ENCODE measurements around the gene LIG1. TPM values are rescaled to one million over a fixed set of nuclear protein-coding genes. Genes with fewer than 3 reads are reported as not detected.

LIG1 gene
- total RNA-seq, 1 donor from 2014 or later = 3.4 TPM

GRCh38 chr19:48186541-48186991, 16.4 kb upstream of the LIG1 start:
- H3K36me3 ChIP-seq = peaks cover 32% of the 10 kb centered on the region
- no peak overlapping the region for H3K4me3 ChIP-seq
- peaks cover 11% of the 10 kb centered on the region for H3K9me3 ChIP-seq (replicated peaks)
- no peak for DNase-seq
- no peaks in the 10 kb centered on the region for H3K27me3 ChIP-seq (ENCODE audit: low read depth)
- no peaks in the 10 kb centered on the region for H3K4me1 ChIP-seq
- intact Hi-C loops (cut with micrococcal nuclease) = no loop called here
- TF ChIP-seq, protein P1, sequence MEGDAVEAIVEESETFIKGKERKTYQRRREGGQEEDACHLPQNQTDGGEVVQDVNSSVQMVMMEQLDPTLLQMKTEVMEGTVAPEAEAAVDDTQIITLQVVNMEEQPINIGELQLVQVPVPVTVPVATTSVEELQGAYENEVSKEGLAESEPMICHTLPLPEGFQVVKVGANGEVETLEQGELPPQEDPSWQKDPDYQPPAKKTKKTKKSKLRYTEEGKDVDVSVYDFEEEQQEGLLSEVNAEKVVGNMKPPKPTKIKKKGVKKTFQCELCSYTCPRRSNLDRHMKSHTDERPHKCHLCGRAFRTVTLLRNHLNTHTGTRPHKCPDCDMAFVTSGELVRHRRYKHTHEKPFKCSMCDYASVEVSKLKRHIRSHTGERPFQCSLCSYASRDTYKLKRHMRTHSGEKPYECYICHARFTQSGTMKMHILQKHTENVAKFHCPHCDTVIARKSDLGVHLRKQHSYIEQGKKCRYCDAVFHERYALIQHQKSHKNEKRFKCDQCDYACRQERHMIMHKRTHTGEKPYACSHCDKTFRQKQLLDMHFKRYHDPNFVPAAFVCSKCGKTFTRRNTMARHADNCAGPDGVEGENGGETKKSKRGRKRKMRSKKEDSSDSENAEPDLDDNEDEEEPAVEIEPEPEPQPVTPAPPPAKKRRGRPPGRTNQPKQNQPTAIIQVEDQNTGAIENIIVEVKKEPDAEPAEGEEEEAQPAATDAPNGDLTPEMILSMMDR (IDR thresholded peaks at IDR 0.05; ENCODE audit: borderline replicate concordance) = no peak
- no peak overlapping the region for H3K27ac ChIP-seq (replicated peaks)

- TF ChIP-seq, protein P1 (IDR thresholded peaks at IDR 0.05; ENCODE audit: borderline replicate concordance) = no peak
- no peaks in the 10 kb centered on the region for H3K4me1 ChIP-seq
- no peak overlapping the region for H3K4me3 ChIP-seq
- peaks cover 37% of the 10 kb centered on the region for H3K36me3 ChIP-seq
- peaks cover 17% of the 10 kb centered on the region for H3K9me3 ChIP-seq (replicated peaks)
- no peaks in the 10 kb centered on the region for H3K27me3 ChIP-seq (ENCODE audit: low read depth)
- intact Hi-C loops (cut with micrococcal nuclease) = no loop called here
- H3K27ac ChIP-seq (replicated peaks) = no peak overlapping the region
- DNase-seq = no peak
These were observed 15.9 kb upstream of the LIG1 start for GRCh38 chr19:48186015-48186414.

DNA sequence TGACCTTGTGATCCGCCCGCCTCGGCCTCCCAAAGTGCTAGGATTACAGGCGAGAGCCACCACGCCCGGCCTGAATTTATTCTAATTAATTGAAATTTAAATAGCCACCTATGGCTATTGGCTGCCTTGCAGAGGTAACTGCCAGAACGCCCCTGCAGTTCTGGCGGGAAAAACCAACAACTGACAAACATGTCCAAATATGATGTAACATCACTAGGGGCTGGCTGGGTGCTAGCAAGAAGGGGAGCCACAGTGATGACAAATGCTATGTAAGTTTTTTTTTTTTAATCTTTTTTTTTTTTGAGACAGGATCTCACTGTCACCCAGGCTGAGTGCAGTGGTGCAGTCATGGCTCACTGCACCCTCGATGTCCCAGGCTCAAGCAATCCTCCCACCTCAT, 13.2 kb upstream of the LIG1 start:
- Histone ChIP-seq H3K4me3 (no peak overlapping the region), H3K27ac (replicated peaks) (no peak overlapping the region), H3K4me1 (no peaks in the 10 kb centered on the region), H3K27me3 (ENCODE audit: low read depth) (no peaks in the 10 kb centered on the region), H3K36me3 (peaks cover 32% of the 10 kb centered on the region), H3K9me3 (replicated peaks) (peaks cover 20% of the 10 kb centered on the region)
- intact Hi-C loops (cut with micrococcal nuclease) = no loop called here
- TF ChIP-seq, protein P1 (IDR thresholded peaks at IDR 0.05; ENCODE audit: borderline replicate concordance) = no peak
- no peak for DNase-seq

DNA sequence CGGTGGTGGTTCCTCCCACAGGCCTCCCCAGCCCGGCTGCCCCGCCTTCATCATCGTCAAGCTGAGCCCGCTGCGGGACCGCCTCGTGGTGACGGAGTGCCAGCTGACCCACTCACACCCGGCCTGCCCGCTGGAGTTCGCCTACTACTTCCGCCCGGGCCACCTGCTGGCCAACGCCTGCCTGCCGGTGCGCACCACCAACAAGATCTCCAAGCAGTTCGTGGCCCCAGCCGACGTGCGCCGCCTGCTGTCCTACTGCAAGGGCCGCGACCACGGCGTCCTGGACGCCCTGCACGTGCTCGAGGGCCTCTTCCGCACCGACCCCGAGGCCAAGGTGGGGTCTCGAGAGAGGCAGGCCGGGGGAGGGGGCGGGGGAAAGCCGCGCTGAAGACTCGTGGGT, 12.3 kb upstream of the LIG1 start:
- Histone ChIP-seq H3K27ac (replicated peaks) (no peak overlapping the region), H3K36me3 (peaks cover 26% of the 10 kb centered on the region), H3K4me3 (no peak overlapping the region), H3K9me3 (replicated peaks) (peaks cover 20% of the 10 kb centered on the region), H3K4me1 (no peaks in the 10 kb centered on the region), H3K27me3 (ENCODE audit: low read depth) (no peaks in the 10 kb centered on the region)
- DNase-seq = no peak
- TF ChIP-seq, protein P1 (IDR thresholded peaks at IDR 0.05; ENCODE audit: borderline replicate concordance) = no peak
- intact Hi-C loops (cut with micrococcal nuclease) = no loop called here

DNA sequence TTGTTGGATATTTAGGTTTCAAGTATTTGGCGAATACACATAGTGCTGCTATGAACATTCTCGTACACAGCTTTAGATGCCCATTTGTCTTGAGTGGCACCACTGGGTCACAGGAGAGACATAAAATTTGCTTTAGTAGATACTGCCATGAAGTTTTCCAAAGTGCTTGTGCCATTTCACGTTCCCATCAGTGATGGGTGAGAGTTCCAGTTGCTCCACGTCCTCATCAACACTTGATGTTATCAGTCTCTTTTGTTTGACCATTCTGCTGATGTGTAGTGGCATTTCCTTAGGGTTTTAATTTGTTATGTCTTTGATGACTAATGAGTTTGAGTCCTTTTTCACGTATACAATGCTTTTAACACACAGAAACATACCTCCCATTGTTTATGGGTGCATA, 11.4 kb upstream of the LIG1 start:
- H3K36me3 ChIP-seq = peaks cover 26% of the 10 kb centered on the region
- H3K27ac ChIP-seq (replicated peaks) = no peak overlapping the region
- H3K27me3 ChIP-seq (ENCODE audit: low read depth) = no peaks in the 10 kb centered on the region
- TF ChIP-seq, protein P1 (IDR thresholded peaks at IDR 0.05; ENCODE audit: borderline replicate concordance) = no peak
- H3K9me3 ChIP-seq (replicated peaks) = peaks cover 20% of the 10 kb centered on the region
- H3K4me1 ChIP-seq = no peaks in the 10 kb centered on the region
- DNase-seq = no peak
- H3K4me3 ChIP-seq = no peak overlapping the region
- intact Hi-C loops (cut with micrococcal nuclease) = no loop called here

GRCh38 chr19:48176226-48176625, 6.1 kb upstream of the LIG1 start:
- H3K4me1 ChIP-seq = peaks cover 5% of the 10 kb centered on the region
- H3K27me3 ChIP-seq (ENCODE audit: low read depth) = no peaks in the 10 kb centered on the region
- TF ChIP-seq, protein P1 (IDR thresholded peaks at IDR 0.05; ENCODE audit: borderline replicate concordance) = no peak
- peaks cover 5% of the 10 kb centered on the region for H3K9me3 ChIP-seq (replicated peaks)
- no peak overlapping the region for H3K4me3 ChIP-seq
- H3K36me3 ChIP-seq = peaks cover 45% of the 10 kb centered on the region
- intact Hi-C loops (cut with micrococcal nuclease) = no loop called here
- DNase-seq = no peak
- no peak overlapping the region for H3K27ac ChIP-seq (replicated peaks)
